ENCODE results near the gene ATP2C2. TPM values are rescaled to one million over a fixed set of nuclear protein-coding genes. Genes with fewer than 3 reads are reported as not detected.
A peak's percentile ranks its signal among the peaks of the same experiment; 100 is the strongest.

ATP2C2 gene, protein sequence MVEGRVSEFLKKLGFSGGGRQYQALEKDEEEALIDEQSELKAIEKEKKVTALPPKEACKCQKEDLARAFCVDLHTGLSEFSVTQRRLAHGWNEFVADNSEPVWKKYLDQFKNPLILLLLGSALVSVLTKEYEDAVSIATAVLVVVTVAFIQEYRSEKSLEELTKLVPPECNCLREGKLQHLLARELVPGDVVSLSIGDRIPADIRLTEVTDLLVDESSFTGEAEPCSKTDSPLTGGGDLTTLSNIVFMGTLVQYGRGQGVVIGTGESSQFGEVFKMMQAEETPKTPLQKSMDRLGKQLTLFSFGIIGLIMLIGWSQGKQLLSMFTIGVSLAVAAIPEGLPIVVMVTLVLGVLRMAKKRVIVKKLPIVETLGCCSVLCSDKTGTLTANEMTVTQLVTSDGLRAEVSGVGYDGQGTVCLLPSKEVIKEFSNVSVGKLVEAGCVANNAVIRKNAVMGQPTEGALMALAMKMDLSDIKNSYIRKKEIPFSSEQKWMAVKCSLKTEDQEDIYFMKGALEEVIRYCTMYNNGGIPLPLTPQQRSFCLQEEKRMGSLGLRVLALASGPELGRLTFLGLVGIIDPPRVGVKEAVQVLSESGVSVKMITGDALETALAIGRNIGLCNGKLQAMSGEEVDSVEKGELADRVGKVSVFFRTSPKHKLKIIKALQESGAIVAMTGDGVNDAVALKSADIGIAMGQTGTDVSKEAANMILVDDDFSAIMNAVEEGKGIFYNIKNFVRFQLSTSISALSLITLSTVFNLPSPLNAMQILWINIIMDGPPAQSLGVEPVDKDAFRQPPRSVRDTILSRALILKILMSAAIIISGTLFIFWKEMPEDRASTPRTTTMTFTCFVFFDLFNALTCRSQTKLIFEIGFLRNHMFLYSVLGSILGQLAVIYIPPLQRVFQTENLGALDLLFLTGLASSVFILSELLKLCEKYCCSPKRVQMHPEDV
- under 1 TPM; 0.10 to 0.19 TPM for total RNA-seq
- long read RNA-seq, donor 1, partial matches to known transcripts, result 0 of 3 reads
- long read RNA-seq, donor 1, other reads (novel, unspliced or antisense), result 3 of 3 reads
- long read RNA-seq, donor 2, result 0 reads

DNA sequence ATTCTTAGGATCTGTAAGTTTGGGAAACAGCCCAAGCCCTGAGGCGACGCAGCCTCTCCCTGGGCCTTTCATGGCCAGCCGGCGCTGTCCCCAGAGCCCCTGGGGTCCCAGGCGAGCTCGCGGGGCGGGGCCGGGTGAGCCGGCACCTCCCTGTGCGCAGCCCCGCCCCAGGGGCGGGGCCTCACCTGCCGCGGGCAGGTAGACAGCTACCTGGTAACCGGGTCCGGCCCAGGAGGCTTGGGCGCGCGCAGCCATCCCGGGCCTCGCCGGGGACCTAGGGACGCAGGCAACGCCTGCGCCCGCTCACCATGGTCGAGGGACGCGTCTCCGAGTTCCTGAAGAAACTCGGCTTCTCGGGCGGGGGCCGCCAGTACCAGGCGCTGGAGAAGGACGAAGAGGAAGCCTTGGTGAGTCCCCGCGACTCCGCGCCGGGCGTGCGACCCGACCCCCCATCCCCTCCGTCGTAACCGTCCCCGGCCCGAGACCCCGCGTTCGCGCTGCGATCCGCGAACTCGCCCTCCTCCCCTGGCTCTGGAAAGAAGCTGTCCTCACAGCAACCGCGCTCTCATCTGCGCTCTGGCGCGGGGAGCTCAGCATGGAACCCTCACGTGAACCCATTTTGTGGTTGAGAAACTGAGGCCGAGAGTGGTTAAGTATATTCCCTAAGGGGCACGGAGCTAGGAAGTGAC, at the start of gene ATP2C2:
ATP2C2 (plus strand) TSS at position 231 of the 689 bp plus-strand sequence; CDS start at position 309, 78 bp downstream.
- no peak for DNase-seq (ENCODE audit: low spot score)

DNA sequence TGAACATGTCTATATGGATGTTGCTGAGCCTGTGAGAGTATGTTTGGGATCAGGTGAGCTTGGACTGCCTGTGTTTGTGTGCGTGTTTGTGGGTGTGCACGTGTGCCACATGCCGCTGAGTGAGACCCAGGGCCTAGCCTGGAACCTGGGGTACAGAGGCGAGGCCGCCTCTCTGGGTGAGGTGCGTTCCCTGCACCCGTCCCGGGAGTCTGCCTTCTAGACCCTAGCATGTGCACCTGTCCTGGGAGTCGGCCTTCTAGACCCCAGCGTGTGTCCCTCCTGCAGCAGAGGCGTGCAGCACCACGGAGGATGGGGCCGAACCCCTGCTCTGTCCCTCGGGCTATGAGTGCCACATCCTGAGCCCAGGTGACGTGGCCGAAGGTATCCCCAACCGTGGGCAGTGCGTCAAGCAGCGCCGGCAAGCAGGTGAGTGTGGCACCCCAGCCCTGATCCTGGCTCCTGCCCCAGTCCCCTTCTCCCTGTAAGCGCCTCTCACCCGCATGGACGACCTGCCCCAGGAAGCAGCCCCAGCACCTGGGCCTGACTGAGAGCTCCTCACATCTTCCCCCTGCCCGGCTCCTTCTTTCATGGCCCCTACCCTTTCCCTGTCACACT, 49.1 kb upstream of the ATP2C2 start:
- intact Hi-C loops (cut with DNase I), result no loop called here
- peak; percentile 72 for DNase-seq (ENCODE audit: low spot score)

More for the DNA sequence above, at the start of gene ATP2C2:
- intact Hi-C loops (cut with DNase I), result no loop called here

DNA sequence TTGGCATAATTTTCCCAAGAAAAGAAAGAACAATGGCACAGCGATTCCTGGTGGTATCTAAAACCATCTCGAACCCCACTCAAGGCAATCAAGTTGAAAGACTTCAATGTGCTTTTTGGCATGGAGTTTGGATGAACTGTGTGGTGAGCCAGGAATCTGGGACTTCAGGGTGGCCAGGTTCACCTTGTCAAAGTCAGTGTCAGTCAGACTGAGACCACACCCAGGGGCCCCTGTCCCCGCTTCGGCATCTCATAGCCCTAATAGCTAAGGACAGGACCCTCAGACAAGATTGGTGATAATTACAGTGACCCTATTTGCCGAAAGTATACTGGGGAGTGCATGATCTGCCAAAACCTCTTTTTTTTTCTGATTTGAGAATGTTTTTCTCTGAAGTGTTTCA, 47.8 kb upstream of the ATP2C2 start:
- DNase-seq (ENCODE audit: low spot score), result peak; percentile 58
- intact Hi-C loops (cut with DNase I), result no loop called here

DNA sequence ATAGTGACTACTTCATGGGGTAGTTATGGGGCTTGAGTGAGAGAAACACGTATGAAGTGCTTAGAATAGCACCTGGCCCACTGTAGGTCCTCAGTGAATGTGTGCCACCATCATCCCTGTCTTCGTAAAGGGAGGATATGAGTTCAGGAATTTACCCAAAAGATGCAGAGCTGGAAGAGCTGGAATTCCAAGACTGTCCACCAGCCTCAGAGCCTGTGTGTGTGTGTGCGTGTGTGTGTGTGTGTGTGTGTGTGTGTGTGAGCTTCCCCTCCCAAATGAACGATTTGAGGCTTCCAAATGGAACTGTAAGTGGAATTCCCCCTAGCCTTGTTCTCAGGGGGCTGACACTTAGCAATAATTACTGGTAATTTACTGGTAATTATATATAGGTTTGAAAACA, 46.4 kb upstream of the ATP2C2 start:
- DNase-seq (ENCODE audit: low spot score), result peak; percentile 0

DNA sequence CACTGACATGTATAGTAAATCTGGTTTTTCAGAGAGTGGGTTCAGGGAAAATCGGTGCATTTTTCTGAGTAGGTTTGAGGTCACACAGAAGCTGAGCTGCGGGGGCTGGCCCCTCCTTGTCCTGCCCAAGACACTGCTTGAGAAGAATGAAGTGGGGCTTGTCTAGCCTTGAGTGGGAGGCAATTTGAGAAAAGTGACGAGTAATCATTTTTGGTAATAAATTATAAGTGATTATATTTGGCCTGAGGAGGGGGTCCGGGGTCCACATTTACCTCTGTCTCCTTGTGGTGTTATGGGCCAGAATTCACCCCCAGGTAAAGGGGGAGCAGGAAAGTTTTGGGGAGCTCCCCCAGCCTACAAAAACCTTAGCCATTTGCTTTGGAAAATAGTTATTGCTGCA, 45.6 kb upstream of the ATP2C2 start:
- DNase-seq (ENCODE audit: low spot score), result peak; percentile 15
- intact Hi-C loops (cut with DNase I), result no loop called here

More for the DNA sequence above, 46.4 kb upstream of the ATP2C2 start:
- intact Hi-C loops (cut with DNase I), result no loop called here

DNA sequence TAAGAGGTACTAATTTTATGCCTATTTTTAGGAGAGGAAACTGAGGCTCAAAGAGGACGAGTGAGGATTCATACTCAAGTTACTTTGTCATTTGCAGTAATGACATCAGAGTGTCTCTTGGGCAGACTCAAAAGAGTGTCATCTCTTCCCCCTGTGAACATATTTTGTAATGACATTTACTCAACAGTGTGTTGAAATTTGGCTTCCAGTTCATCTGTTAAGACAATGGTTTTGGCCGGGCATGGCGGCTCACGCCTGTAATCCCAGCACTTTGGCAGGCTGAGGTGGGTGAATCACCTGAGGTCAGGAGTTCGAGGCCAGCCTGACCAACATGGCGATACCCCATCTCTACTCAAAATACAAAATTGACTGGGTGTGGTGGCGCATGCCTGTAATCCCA, 44.7 kb upstream of the ATP2C2 start:
- intact Hi-C loops (cut with DNase I), result no loop called here
- peak; percentile 72 for DNase-seq (ENCODE audit: low spot score)

DNA sequence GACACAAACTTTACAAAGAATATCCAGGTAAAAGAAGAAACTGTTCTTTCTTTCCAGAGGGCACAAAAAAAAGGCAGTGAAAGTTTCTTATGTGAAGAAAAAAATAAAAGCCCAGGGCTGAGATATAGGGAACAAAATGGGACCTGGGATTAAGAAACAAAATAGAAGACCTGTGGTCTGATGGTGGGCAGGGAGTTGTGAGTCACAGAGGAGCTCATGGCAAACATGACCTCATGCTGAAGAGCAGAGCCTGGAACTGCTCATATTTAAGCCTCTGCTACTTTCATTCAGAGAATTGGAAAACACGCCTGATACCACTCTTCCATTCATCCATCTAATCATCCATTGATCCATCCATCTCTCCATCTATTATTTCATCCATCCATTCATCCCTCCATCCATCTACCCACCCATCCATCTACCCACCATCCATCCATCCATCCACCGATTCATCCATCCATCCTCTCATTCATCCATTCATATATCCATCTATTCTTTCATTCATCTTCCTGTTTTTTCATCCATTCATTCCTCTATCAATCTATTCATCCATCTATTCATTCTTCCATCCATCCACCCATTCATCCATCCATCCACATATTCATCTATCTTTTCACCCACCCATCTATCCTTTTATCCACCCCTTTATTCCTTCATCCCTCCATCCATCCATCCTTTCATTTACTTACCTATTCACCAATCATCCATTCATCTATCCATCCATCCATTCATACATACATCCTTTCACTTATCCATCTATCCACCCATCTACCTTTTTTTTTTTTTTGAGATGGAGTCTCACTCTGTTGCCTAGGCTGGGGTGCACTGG, 43.7 kb upstream of the ATP2C2 start:
- intact Hi-C loops (cut with DNase I), result no loop called here
- no peak for DNase-seq (ENCODE audit: low spot score)

DNA sequence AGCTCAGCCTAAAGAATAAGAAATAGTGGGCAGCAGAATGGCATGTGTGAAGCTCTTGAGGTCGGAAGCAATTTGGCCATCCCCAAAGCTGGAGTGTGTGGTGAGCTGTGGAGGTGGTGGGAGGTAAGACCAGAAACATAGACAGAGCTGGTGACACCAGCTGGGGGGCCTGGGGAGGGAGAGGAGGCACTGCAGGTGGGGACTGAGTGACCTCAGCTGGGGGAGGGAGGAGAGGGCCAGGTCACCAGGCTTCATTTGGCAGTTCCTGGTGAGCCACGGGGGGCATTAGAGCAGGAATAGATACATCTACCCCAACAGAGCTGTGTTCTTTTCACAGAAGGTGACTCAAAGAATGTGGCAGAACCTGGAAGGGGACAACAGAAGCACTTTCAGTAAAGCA, 41.8 kb upstream of the ATP2C2 start:
- DNase-seq (ENCODE audit: low spot score), result peak; percentile 44
- intact Hi-C loops (cut with DNase I), result no loop called here

DNA sequence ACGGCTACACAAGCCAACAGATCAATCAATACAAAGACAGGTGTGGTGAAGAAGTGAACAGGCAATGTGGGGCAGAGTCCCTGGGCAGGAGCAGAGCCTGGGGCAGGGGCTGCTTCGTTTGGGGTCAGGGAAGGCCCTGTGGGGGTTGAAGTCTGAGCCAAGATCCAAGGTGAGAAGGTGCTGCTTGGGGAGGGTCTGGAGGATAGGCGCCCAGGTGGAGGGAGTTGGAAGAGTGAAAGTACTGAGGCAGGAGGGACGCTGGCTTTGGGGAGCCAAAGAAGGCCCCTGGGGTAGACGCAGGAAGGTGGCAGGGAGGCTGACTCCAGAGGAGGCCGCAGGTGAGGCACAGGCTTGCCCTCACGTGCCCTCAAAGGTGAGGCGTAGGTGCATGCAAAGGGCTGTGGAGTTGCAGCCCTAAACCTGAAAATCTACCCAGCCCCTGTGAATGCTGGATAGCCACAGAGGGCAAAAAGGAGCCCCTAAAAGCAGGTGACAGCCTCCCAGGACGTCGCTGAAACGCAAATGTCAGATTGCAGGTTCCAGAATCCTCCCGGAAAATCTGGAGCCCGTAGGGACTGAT, 40.3 kb upstream of the ATP2C2 start:
- intact Hi-C loops (cut with DNase I), result no loop called here
- DNase-seq (ENCODE audit: low spot score), result peak; percentile 61

DNA sequence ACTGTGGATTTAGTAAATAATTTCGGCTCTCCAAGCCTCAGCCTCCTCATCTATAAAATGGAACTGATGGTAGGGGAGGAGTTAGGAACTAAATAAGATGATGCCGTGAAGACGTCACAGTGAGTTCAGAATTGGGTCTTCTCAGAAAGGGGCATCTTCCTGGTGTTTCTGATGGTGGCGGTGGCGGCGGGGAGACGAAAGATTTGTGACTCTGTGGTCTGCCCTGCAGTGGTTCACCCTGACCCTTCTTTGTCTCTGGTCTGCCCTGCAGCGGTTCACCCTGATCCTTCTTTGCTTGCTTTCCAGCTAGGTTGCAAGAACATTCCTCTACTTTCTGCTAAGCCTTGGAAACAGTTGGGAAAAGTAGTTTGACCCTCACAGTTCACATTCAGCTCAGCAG, 39.3 kb upstream of the ATP2C2 start:
- intact Hi-C loops (cut with DNase I), result no loop called here
- peak; percentile 57 for DNase-seq (ENCODE audit: low spot score)

DNA sequence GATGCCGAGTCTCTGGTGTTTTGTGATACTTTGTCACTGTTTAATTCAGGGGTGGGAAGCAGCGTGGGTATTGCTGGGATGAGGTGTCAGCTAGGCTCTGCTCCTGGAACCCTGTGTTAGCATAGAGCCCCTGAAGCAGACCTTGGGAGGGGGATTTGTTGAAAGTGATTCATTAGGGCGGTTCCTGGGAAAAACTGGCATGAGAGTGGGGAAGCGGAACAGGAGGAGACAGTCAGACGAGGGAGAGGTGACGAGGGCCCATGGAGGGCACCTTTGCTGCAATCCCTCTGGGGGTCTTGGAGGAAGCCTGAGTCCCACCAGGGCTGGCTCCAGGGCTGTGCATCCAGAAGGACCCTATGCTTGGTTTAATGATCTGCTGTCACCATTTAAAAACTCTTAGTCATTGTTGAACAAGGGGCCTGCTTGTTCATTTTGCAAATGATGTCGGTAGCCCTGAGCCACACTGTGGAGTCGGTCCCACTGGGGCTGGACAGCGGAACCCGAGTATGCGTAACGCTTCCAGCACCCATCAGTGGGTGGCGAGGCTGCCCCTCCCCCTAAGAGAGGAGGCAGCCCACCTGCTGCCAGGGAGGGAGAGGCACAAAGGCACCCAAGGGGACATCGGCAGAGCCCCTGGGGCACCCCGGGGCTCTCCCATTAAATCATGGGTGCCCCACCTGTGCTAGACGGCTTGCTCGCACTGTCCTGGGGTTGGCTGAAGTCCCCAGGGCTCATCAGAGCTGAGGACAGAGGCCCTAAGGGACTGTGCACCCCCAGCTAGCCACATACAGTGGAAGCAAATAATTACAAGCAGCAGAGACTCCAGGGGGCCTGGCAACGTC, 38.3 kb upstream of the ATP2C2 start:
- intact Hi-C loops (cut with DNase I), result no loop called here
- peak; percentile 64 for DNase-seq (ENCODE audit: low spot score)

DNA sequence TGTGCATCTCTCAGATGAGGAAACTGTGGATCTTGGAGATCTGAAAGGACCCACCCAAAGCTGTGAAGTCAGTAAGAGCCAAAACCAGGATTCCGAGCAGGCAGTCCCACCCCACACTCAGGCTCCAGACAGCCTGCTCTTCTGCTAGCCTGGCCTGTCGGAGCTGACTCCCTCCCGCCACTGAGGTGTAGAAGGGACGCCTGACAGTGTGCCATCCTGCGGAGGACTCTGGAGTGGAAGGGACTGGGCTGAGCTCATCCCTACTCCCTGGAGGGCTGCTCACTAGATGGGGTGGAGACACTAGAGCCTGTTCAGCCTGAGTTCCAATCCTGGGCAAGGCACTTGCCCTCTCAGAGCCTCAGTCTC, 37.7 kb upstream of the ATP2C2 start:
- DNase-seq (ENCODE audit: low spot score), result peak; percentile 50
- intact Hi-C loops (cut with DNase I), result no loop called here

DNA sequence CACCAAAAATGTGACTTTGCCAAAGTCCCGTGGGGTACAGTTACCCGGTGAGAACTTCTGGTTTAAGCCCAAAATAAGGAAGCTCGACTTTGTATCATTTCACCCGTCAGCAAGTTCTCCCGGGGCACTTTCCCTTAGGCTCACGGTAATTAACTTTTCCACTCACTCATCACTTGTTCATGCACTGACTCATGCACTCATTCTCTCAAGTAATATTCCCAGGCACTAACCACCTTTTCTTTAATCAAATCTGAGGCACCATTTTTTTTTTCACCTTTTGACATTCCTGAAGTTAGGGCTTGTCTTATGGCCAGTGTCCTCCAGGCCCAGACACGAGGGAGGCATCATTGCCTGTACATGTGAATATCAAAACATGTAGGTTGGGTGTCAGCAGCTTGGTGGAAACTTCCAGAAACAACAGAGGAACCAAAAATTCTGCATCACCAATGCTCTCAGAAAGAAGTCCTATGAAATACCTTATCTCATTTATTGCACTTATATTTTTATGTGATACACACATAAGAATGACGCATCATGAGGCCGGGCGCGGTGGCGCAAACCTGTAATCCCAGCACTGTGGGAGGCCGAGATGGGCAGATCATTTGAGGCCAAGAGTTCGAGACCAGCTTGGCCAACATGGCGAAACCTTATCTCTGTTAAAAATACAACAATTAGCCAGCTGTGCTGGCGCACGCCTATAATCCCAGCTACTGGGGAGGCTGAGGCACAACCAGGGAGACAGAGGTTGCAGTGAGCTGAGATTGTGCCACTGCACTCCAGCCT, 36.1 kb upstream of the ATP2C2 start:
- intact Hi-C loops (cut with DNase I), result no loop called here
- peak; percentile 45 for DNase-seq (ENCODE audit: low spot score)

DNA sequence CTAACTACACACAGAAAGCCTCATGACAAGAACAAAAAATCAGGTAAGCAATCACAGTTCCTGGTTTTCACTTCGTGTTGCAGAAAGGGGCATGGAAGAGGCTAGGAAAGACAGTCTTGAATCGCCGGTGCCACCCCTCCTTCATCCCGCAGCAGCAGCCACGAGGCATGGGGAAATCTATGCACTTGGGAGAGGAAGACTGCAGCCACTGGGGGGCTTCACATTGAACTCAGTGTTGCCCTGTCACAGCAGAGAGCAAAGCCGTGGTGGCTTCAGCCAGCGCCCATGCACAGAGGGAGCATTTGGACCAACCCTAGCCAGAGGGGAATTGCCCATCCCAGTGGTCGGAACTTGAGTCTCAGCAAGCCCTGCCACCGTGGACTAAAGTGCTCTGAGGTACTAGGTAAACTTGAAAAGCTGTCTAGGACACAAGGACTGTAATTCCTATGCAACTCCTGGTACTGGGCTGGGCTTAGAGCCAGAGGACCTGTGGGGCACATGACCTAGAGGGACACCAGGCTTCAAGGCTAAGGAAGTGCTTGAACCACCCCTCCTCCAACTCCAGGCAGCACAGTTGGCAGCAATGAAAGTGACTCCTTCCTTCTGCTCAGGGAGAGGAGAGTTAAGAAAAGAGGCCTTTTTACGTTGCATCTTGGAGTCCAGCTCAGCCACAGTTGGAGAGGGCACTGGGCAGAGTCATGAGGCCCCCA, 35.2 kb upstream of the ATP2C2 start:
- intact Hi-C loops (cut with DNase I), result no loop called here
- peak; percentile 41 for DNase-seq (ENCODE audit: low spot score)

DNA sequence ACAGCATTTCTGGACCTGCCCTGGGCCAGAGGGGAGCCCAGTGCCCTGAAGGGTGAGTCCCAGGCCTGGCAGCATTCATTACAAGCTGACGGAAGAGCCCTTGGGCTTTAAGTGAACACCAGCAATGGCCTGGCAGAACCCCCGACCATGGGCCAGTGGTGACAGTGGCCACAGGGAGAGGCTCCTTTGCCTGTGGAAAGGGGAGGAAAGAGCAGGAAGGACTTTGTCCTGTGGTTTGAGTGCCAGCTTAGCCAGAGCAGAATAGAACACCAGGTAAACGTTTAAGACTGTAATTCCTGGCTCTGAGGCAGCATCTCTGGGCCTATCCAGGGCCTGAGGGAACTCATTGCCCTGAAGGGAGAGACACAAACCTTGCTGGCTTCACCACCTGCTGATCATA, 34.3 kb upstream of the ATP2C2 start:
- intact Hi-C loops (cut with DNase I), result no loop called here
- peak; percentile 42 for DNase-seq (ENCODE audit: low spot score)

DNA sequence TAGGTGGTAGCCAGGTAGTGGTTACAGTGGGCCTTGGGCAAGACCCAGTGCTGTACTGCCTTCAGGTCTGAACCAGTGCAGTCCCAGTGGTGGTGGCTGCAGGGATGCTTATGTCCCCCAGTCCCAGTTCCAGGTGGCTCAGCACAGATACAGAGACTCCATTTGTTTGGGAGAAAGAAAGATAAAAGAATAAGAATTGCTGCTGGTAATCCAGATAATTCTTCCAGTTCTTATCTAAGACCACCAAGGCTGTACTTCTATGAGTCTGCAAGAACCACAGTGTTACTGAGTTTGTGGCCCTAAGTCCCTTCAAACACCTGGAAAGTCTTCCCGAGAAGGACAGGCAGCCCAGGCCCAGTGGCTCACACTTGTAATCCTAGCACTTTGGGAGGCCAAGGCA, 33.9 kb upstream of the ATP2C2 start:
- peak; percentile 20 for DNase-seq (ENCODE audit: low spot score)
- intact Hi-C loops (cut with DNase I), result no loop called here

All from posterior vena cava (tissue), 2 donors.